H9 (cell line): ENCODE results near the gene CPT1B. TPM values are rescaled to one million over a fixed set of nuclear protein-coding genes. Genes with fewer than 3 reads are reported as not detected.

Source experiments
- DNase-seq: peaks from one replicate; pipeline ENCODE4 v3.0.0-alpha.2; 2017
- H2AFZ ChIP-seq: one replicate; pipeline ENCODE4 v1.6.1; 2013; ENCODE audit warnings: mild to moderate bottlenecking, low read length, control low read depth, moderate library complexity
- H2AK5ac ChIP-seq: 2 replicates; pipeline ENCODE4 v1.6.1; 2013; ENCODE audit warnings: low read length, control low read depth, mixed read lengths; ENCODE audit not compliant: insufficient read length
- H2BK120ac ChIP-seq: one replicate; pipeline ENCODE4 v1.6.1; 2013; ENCODE audit warnings: low read depth, mild to moderate bottlenecking, low read length, control low read depth, inconsistent platforms; ENCODE audit not compliant: poor library complexity, severe bottlenecking
- H2BK12ac ChIP-seq: 2 replicates; pipeline ENCODE4 v1.6.1; 2013; ENCODE audit warnings: low read length, control low read depth, mixed read lengths, low read depth; ENCODE audit not compliant: insufficient read length
- H2BK15ac ChIP-seq: 2 replicates; pipeline ENCODE4 v1.6.1; 2013; ENCODE audit warnings: low read depth, low read length, control low read depth
- H2BK20ac ChIP-seq: one replicate; pipeline ENCODE4 v1.6.1; 2013; ENCODE audit warnings: low read depth, mild to moderate bottlenecking, low read length, control low read depth, inconsistent platforms; ENCODE audit not compliant: poor library complexity, severe bottlenecking
- H2BK5ac ChIP-seq: 2 replicates; pipeline ENCODE4 v1.6.1; 2013; ENCODE audit warnings: low read length, control low read depth, mixed read lengths; ENCODE audit not compliant: insufficient read length
- H3K14ac ChIP-seq: 2 replicates; pipeline ENCODE4 v1.6.1; 2013; ENCODE audit warnings: low read length, control low read depth; ENCODE audit not compliant: insufficient read depth
- H3K18ac ChIP-seq: 2 replicates; pipeline ENCODE4 v1.6.1; 2013; ENCODE audit warnings: low read depth, mild to moderate bottlenecking, mixed read lengths, low read length, control low read depth; ENCODE audit not compliant: insufficient read length
- H3K23ac ChIP-seq: 2 replicates; pipeline ENCODE4 v1.6.1; 2013; ENCODE audit warnings: low read length, control low read depth, mixed read lengths, low read depth; ENCODE audit not compliant: insufficient read length
- H3K23me2 ChIP-seq: 2 replicates; pipeline ENCODE4 v1.6.1; 2013; ENCODE audit warnings: low read depth, mild to moderate bottlenecking, mixed read lengths, low read length, control low read depth; ENCODE audit not compliant: insufficient read length, poor library complexity, severe bottlenecking
- H3K27ac ChIP-seq: 2 replicates; pipeline ENCODE4 v1.5.1; 2013; ENCODE audit warnings: low read length, control low read depth, mixed read lengths, low read depth; ENCODE audit not compliant: insufficient read length
- H3K27me3 ChIP-seq: 2 replicates; pipeline ENCODE4 v1.6.1; 2013; ENCODE audit warnings: low read length, control low read depth, inconsistent platforms; ENCODE audit not compliant: insufficient read depth
- H3K4ac ChIP-seq: 2 replicates; pipeline ENCODE4 v1.6.1; 2013; ENCODE audit warnings: low read depth, mild to moderate bottlenecking, control low read depth, inconsistent platforms, low read length, moderate library complexity
- H3K4me1 ChIP-seq: 2 replicates; pipeline ENCODE4 v1.6.1; 2013; ENCODE audit warnings: low read length, control low read depth, inconsistent platforms; ENCODE audit not compliant: insufficient read depth
- H3K4me2 ChIP-seq: 2 replicates; pipeline ENCODE4 v1.6.1; 2013; ENCODE audit warnings: low read length, control low read depth, mixed read lengths; ENCODE audit not compliant: insufficient read length, insufficient read depth
- H3K56ac ChIP-seq: 2 replicates; pipeline ENCODE4 v1.6.1; 2013; ENCODE audit warnings: low read depth, mild to moderate bottlenecking, mixed read lengths, low read length, control low read depth; ENCODE audit not compliant: insufficient read length
- H3K79me1 ChIP-seq: 2 replicates; pipeline ENCODE4 v1.6.1; 2013; ENCODE audit warnings: low read depth, mild to moderate bottlenecking, moderate library complexity, low read length, control low read depth, inconsistent platforms; ENCODE audit not compliant: insufficient read depth, poor library complexity, severe bottlenecking
- H3K79me2 ChIP-seq: 2 replicates; pipeline ENCODE4 v1.6.1; 2013; ENCODE audit warnings: low read length, control low read depth, inconsistent platforms; ENCODE audit not compliant: insufficient read depth
- H3K9ac ChIP-seq: 2 replicates; pipeline ENCODE4 v1.6.1; 2013; ENCODE audit warnings: low read length, control low read depth, mixed read lengths; ENCODE audit not compliant: insufficient read length; ENCODE audit errors: extremely low read depth
- H3K9me3 ChIP-seq: one replicate; pipeline ENCODE4 v1.6.1; 2013; ENCODE audit warnings: low read depth, low read length, inconsistent platforms; ENCODE audit not compliant: control insufficient read depth
- H3T11ph ChIP-seq: one replicate; pipeline ENCODE4 v1.6.1; 2013; ENCODE audit warnings: mild to moderate bottlenecking, low read length, control low read depth, inconsistent platforms
- H4K20me1 ChIP-seq: one replicate; pipeline ENCODE4 v1.6.1; 2013; ENCODE audit not compliant: control insufficient read depth, insufficient read length, insufficient read depth
- H4K5ac ChIP-seq: 2 replicates; pipeline ENCODE4 v1.6.1; 2013; ENCODE audit warnings: low read depth, mild to moderate bottlenecking, mixed read lengths, low read length, control low read depth; ENCODE audit not compliant: insufficient read length
- H4K8ac ChIP-seq: replicated peaks from 2 replicates; pipeline ENCODE4 v1.6.1; 2013; ENCODE audit warnings: low read length, control low read depth, mixed read lengths, low read depth; ENCODE audit not compliant: insufficient read length
- H4K91ac ChIP-seq: 2 replicates; pipeline ENCODE4 v1.6.1; 2013; ENCODE audit warnings: low read depth, mild to moderate bottlenecking, moderate library complexity, mixed read lengths, low read length, control low read depth; ENCODE audit not compliant: insufficient read length
- H3K27ac Mint-ChIP-seq, 3 experiments: 2 replicates in 2 of 3; 3 replicates in 1 of 3; pipeline ENCODE4 v1.8.0; 2020 to 2021; ENCODE audit warnings: mixed read lengths in 3 of 3, mild to moderate bottlenecking in 1 of 3, moderate library complexity in 1 of 3
- H3K27me3 Mint-ChIP-seq: 2 replicates; pipeline ENCODE4 v1.8.0; 2021; ENCODE audit warnings: low read depth, mild to moderate bottlenecking, moderate library complexity, mixed read lengths
- H3K36me3 Mint-ChIP-seq, 3 experiments: 2 replicates in 2 of 3; 3 replicates in 1 of 3; pipeline ENCODE4 v1.8.0; 2020 to 2021; ENCODE audit warnings: low read depth in 3 of 3, mixed read lengths in 3 of 3; ENCODE audit not compliant: insufficient read depth in 1 of 3
- H3K4me1 Mint-ChIP-seq, 2 experiments: 2 replicates each; pipeline ENCODE4 v1.8.0; 2020; ENCODE audit warnings: mixed read lengths in 2 of 2
- H3K4me3 Mint-ChIP-seq, 2 experiments: 2 replicates in 1 of 2; 3 replicates in 1 of 2; pipeline ENCODE4 v1.8.0; 2020 to 2021; ENCODE audit warnings: mild to moderate bottlenecking in 2 of 2, mixed read lengths in 2 of 2, moderate library complexity in 1 of 2
- H3K9me3 Mint-ChIP-seq, 2 experiments: 2 replicates in 1 of 2; 3 replicates in 1 of 2; pipeline ENCODE4 v1.8.0; 2020; ENCODE audit warnings: mild to moderate bottlenecking in 2 of 2, mixed read lengths in 2 of 2, moderate library complexity in 1 of 2
- CTCF ChIP-seq: fragments of 200-600 bp; sonication (generic); conservative IDR thresholded peaks from 3 replicates; pipeline ENCODE4 v1.8.0; 2021; ENCODE audit warnings: antibody characterized with exemption, mild to moderate bottlenecking
- WGBS: extraction: QIAGEN DNeasy Blood & Tissue Kit; methylation state at CpG from one replicate; pipeline ENCODE4 v1.1.7; 2013; ENCODE audit warnings: missing lambda C conversion rate, low lambda C conversion rate, mixed read lengths; ENCODE audit not compliant: insufficient read length; ENCODE audit errors: extremely low coverage; 5-methylcytosine and 5-hydroxymethylcytosine counted together
- total RNA-seq: library from RNA; stranded (reverse); gene quantifications from 2 replicates; pipeline ENCODE4 v1.2.1, GENCODE V29; 2021

The CPT1B gene
- total RNA-seq, 1 experiment from 2014 or later, result 65.7 TPM

GRCh38 chr22:50522806-50523438 lies 55.3 kb downstream of the CPT1B start:
- Histone ChIP-seq H3K9me3 (no peaks in the 10 kb centered on the region), H3K79me2 (no peaks in the 10 kb centered on the region), H4K5ac (no peak overlapping the region), H3K27ac (no peak overlapping the region), H3K4ac (no peak overlapping the region), H3K4me1 (peaks cover 3% of the 10 kb centered on the region; the same call in 1 of the 2 replicates), H3T11ph (no peak overlapping the region), H2BK5ac (no peak overlapping the region), H2AK5ac (no peak overlapping the region), H4K91ac (no peak overlapping the region), H3K4me2 (no peak overlapping the region), H4K20me1 (no peaks in the 10 kb centered on the region), H2BK20ac (no peak overlapping the region), H3K18ac (no peak overlapping the region), H3K79me1 (no peaks in the 10 kb centered on the region), H2BK15ac (no peak overlapping the region), H3K14ac (no peak overlapping the region), H3K23ac (no peak overlapping the region), H3K9ac (no peak overlapping the region), H2BK12ac (no peak overlapping the region), H2BK120ac (no peak overlapping the region), H3K27me3 (peaks cover under 1% of the 10 kb centered on the region; the same call in 1 of the 2 replicates), H3K23me2 (peaks cover 3% of the 10 kb centered on the region), H2AFZ (no peak overlapping the region), H3K56ac (no peak overlapping the region), H4K8ac (no peak overlapping the region)
- no peak for DNase-seq
- TF ChIP-seq CTCF, result no peak
- H3K27me3 Mint-ChIP-seq, result peaks cover 14% of the 10 kb centered on the region
- peaks cover 11 to 15% of the 10 kb centered on the region in 2 experiments for H3K4me1 Mint-ChIP-seq
- peak overlapping the region in 1 of 2 experiments; percentile 38; a peak in 1 of 5 replicates for H3K4me3 Mint-ChIP-seq
- H3K9me3 Mint-ChIP-seq, result no peaks in the 10 kb centered on the region
- peaks cover 7 to 44% (median 33%) of the 10 kb centered on the region in 3 experiments; a peak in 6 of 7 replicates for H3K36me3 Mint-ChIP-seq
- no peak overlapping the region for H3K27ac Mint-ChIP-seq
- WGBS, result no CpG with 5 or more reads among the region's 22 CpGs
